DOHH2 (cell line): ENCODE results near the gene TCIRG1.

Experiments used
- H3F3A ChIP-seq: fragments of 200-600 bp; sonication (generic), shearing (Covaris generic); 2 replicates; pipeline ENCODE4 v1.6.0; 2016; ENCODE audit warnings: antibody characterized with exemption, mild to moderate bottlenecking; ENCODE audit not compliant: control insufficient read depth, insufficient read depth
- H3K27ac ChIP-seq: fragments of 200-600 bp; sonication (generic); 2 replicates; pipeline ENCODE4 v1.5.1; 2014; ENCODE audit warnings: low read depth, mild to moderate bottlenecking, low read length, moderate library complexity
- H3K27me3 ChIP-seq: fragments of 200-600 bp; sonication (generic); 2 replicates; pipeline ENCODE4 v1.6.1; 2014; ENCODE audit warnings: mild to moderate bottlenecking, low read length, mixed read lengths; ENCODE audit not compliant: control insufficient read depth
- H3K36me3 ChIP-seq: fragments of 200-600 bp; sonication (generic); 2 replicates; pipeline ENCODE4 v1.6.1; 2014; ENCODE audit warnings: mild to moderate bottlenecking, low read length, moderate library complexity, mixed read lengths; ENCODE audit not compliant: control insufficient read depth
- H3K4me1 ChIP-seq: fragments of 200-600 bp; sonication (generic); 2 replicates; pipeline ENCODE4 v1.6.1; 2014; ENCODE audit warnings: mild to moderate bottlenecking, low read length, mixed read lengths; ENCODE audit not compliant: control insufficient read depth
- H3K4me2 ChIP-seq: fragments of 200-600 bp; sonication (generic); 2 replicates; pipeline ENCODE4 v1.6.0; 2014; ENCODE audit warnings: mild to moderate bottlenecking, low read length, moderate library complexity
- H3K4me3 ChIP-seq: fragments of 200-600 bp; sonication (generic); 2 replicates; pipeline ENCODE4 v1.5.1; 2014; ENCODE audit warnings: mild to moderate bottlenecking, low read length, mixed read lengths
- H3K79me2 ChIP-seq: fragments of 200-600 bp; sonication (generic); 2 replicates; pipeline ENCODE4 v1.6.1; 2014; ENCODE audit warnings: mild to moderate bottlenecking, low read length, mixed read lengths; ENCODE audit not compliant: control insufficient read depth
- H3K9me2 ChIP-seq: fragments of 200-600 bp; sonication (generic); replicated peaks from 2 replicates; pipeline ENCODE4 v1.6.1; 2014; ENCODE audit warnings: mild to moderate bottlenecking, low read length, mixed read lengths; ENCODE audit not compliant: control insufficient read depth
- H3K9me3 ChIP-seq: fragments of 200-600 bp; sonication (generic); 2 replicates; pipeline ENCODE4 v1.6.1; 2014; ENCODE audit warnings: antibody characterized with exemption, low read length, mixed read lengths; ENCODE audit not compliant: control insufficient read depth, insufficient read depth
- H4K20me1 ChIP-seq: fragments of 200-600 bp; sonication (generic); 2 replicates; pipeline ENCODE4 v1.6.0; 2014; ENCODE audit warnings: low read depth, mild to moderate bottlenecking, antibody characterized with exemption, low read length, moderate library complexity; ENCODE audit not compliant: control insufficient read depth, insufficient read depth
- EZH2phosphoT487 ChIP-seq: fragments of 200-600 bp; sonication (generic); IDR thresholded peaks from 2 replicates; pipeline ENCODE4 v1.6.1; 2017; ENCODE audit warnings: borderline replicate concordance, mild to moderate bottlenecking, antibody characterized with exemption, low read length, moderate library complexity, mixed read lengths
- TF ChIP-seq, protein P1 (sequence below): fragments of 200-600 bp; sonication (generic); IDR thresholded peaks from one replicate; pipeline ENCODE4 v1.5.1; 2014; ENCODE audit warnings: antibody characterized with exemption, mild to moderate bottlenecking, low read depth, low read length; ENCODE audit not compliant: poor library complexity, severe bottlenecking

Gene TCIRG1

DNA sequence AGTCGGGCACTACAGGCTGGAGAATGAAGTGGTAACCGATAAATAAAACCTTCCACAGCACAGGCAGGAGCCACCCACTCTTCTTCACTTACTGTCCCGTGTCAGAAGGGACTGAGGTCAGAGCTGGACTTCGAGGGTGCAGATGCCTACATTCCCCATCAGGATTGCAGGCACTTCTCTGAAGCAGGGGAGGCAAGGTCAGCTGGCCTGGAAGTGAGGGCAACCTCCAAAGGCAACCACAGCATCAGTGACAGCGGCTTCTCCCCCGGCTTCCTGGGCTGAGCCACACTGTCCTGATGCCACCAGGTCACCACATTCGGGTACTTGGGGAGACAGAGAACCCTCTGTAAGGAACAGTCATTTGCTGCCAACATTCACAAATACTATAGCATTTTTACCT, 22.7 kb downstream of the TCIRG1 start:
- H3K36me3 ChIP-seq, result peaks cover 37% of the 10 kb centered on the region
- no peaks in the 10 kb centered on the region for H3K27me3 ChIP-seq
- H4K20me1 ChIP-seq, result no peaks in the 10 kb centered on the region
- H3K9me2 ChIP-seq, result no peaks in the 10 kb centered on the region
- H3K9me3 ChIP-seq, result no peaks in the 10 kb centered on the region
- TF ChIP-seq, protein P1, sequence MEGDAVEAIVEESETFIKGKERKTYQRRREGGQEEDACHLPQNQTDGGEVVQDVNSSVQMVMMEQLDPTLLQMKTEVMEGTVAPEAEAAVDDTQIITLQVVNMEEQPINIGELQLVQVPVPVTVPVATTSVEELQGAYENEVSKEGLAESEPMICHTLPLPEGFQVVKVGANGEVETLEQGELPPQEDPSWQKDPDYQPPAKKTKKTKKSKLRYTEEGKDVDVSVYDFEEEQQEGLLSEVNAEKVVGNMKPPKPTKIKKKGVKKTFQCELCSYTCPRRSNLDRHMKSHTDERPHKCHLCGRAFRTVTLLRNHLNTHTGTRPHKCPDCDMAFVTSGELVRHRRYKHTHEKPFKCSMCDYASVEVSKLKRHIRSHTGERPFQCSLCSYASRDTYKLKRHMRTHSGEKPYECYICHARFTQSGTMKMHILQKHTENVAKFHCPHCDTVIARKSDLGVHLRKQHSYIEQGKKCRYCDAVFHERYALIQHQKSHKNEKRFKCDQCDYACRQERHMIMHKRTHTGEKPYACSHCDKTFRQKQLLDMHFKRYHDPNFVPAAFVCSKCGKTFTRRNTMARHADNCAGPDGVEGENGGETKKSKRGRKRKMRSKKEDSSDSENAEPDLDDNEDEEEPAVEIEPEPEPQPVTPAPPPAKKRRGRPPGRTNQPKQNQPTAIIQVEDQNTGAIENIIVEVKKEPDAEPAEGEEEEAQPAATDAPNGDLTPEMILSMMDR, result no peak
- no peaks in the 10 kb centered on the region for H3K79me2 ChIP-seq
- no peak overlapping the region for H3K27ac ChIP-seq
- no peak overlapping the region for H3K4me3 ChIP-seq
- H3F3A ChIP-seq, result no peaks in the 10 kb centered on the region
- no peaks in the 10 kb centered on the region for H3K4me1 ChIP-seq
- H3K4me2 ChIP-seq, result no peak overlapping the region

DNA sequence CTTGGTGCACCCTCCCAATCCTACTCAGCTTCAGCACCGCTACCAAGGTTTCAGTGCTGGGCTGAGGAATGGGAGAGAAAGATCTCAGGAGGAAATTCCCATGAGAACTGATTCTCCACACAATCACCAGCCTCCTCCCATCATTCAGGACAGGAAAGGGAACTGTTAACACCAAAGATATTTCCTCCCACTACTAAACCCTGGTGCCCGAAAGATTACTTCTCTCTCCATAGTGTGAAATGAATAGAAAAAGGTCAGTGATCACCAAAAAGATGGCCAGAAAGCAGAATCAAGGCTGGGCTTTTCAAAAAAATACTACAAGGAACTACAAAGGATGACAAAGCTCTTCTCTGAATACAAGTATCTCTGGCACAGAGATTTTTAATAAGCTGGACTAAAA, 26.1 kb downstream of the TCIRG1 start:
- Histone ChIP-seq H3K27ac (no peak overlapping the region), H3K9me2 (no peaks in the 10 kb centered on the region), H3K4me1 (no peaks in the 10 kb centered on the region), H3K79me2 (no peaks in the 10 kb centered on the region), H3K9me3 (no peaks in the 10 kb centered on the region), H3K4me3 (no peak overlapping the region), H3F3A (no peaks in the 10 kb centered on the region), H4K20me1 (no peaks in the 10 kb centered on the region), H3K27me3 (no peaks in the 10 kb centered on the region), H3K4me2 (no peak overlapping the region), H3K36me3 (peaks cover 44% of the 10 kb centered on the region)
- TF ChIP-seq, protein P1, result no peak
- TF ChIP-seq EZH2phosphoT487, result no peak

DNA sequence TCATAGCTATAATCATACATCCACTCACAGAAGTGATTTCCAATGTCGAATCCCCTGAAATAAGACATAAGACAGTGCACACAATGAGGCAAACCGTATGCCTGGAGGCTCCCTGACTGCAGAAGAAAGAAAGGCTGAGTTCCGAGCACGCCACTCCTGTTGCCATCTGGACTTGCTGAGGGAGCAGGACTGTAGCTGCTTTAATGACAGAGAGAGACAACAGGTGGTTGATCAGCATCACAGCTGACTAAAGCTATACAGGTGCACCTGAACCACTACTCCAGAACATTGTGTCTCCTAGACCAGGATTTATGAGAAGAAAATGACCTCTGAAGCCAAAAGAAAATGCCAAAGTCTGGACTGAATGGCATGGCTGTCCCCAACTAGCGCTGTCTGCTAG, 27.0 kb downstream of the TCIRG1 start:
- Histone ChIP-seq H3K79me2 (no peaks in the 10 kb centered on the region), H3K9me2 (no peaks in the 10 kb centered on the region), H3K9me3 (no peaks in the 10 kb centered on the region), H3K27ac (no peak overlapping the region), H3F3A (no peaks in the 10 kb centered on the region), H3K4me1 (no peaks in the 10 kb centered on the region), H3K27me3 (no peaks in the 10 kb centered on the region), H3K36me3 (peaks cover 53% of the 10 kb centered on the region), H3K4me2 (no peak overlapping the region), H4K20me1 (no peaks in the 10 kb centered on the region), H3K4me3 (no peak overlapping the region)
- TF ChIP-seq, protein P1, result no peak
- no peak for TF ChIP-seq EZH2phosphoT487

DNA sequence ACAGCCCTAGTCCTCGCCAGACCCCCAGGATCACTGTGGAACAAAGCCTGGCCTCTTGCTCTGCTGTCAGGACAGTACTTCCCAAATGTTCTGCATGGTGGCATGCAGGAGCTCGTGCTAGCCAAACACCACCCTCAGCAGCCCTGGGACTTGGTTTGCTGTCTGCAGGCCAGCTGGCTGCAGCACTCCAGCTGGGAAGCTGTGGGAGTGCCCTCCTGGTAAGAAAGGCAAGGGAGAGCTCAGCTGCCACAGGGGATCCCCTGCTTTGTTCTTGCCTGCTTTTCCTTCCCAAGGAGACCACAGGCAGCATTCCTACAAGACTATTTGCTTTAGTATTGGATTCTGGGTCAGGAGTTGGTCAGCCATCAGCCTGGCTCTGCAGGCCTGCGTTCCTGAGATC, 27.9 kb downstream of the TCIRG1 start:
- Histone ChIP-seq H4K20me1 (no peaks in the 10 kb centered on the region), H3K4me3 (no peak overlapping the region), H3F3A (no peaks in the 10 kb centered on the region), H3K4me2 (no peak overlapping the region), H3K9me3 (no peaks in the 10 kb centered on the region), H3K36me3 (peaks cover 57% of the 10 kb centered on the region), H3K27me3 (no peaks in the 10 kb centered on the region), H3K9me2 (no peaks in the 10 kb centered on the region), H3K79me2 (no peaks in the 10 kb centered on the region), H3K4me1 (no peaks in the 10 kb centered on the region), H3K27ac (no peak overlapping the region)
- TF ChIP-seq EZH2phosphoT487, result no peak
- TF ChIP-seq, protein P1, result no peak
